Measurements from ENCODE around the gene ADGRG6.

- TF ChIP-seq EZH2 (IDR thresholded peaks at IDR 0.05; ENCODE audit: insufficient read depth, poor library complexity, severe bottlenecking): no peak
- no peak for TF ChIP-seq EZH2phosphoT487 (IDR thresholded peaks at IDR 0.05; ENCODE audit: insufficient read depth, low read depth)
These were observed 47.3 kb upstream of the ADGRG6 start for GRCh38 chr6:142254513-142254912.
